ENCODE data around the gene KCNQ5.

KCNQ5 gene

DNA sequence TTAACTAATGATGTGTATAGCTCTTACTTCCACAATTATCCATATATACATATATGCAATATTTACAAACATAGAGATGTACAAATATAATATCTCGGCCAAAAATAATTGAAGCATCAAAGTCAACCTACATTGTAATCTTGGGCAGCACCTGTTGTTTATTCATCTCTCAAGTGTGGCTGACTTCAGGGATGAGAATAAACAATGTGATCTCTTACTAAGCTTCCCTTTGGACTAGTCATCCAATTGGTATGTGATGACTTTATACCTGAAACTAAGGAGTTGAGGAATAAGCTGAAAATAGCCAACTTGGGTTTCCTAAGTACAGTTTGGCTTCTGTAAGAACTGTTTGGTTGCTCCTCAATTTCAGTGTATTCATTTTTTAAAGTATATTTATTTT lies 346.8 kb downstream of the KCNQ5 start:
- H3K4me3 ChIP-seq (ENCODE audit: insufficient read depth, low read length, poor library complexity, severe bottlenecking): no peak overlapping the region
- H3K9ac ChIP-seq (ENCODE audit: low read length): no peak overlapping the region
- no peak overlapping the region for H2AFZ ChIP-seq (ENCODE audit: low read depth, low read length, severe bottlenecking)
- no peak overlapping the region for H3K4me2 ChIP-seq (ENCODE audit: low read depth, low read length, poor library complexity, severe bottlenecking)
- no peak overlapping the region for H3K27ac ChIP-seq (ENCODE audit: low read depth, low read length)
- H3K36me3 ChIP-seq (ENCODE audit: low read length): no peaks in the 10 kb centered on the region
- 0 out of 2 replicates have a peak, but pooled peaks cover 2% of the 10 kb centered on the region for H3F3A ChIP-seq (ENCODE audit: insufficient read depth)
- H3K27me3 ChIP-seq (ENCODE audit: low read length): no peaks in the 10 kb centered on the region
- no peaks in the 10 kb centered on the region for H3K9me2 ChIP-seq (replicated peaks; ENCODE audit: insufficient read depth, low read length)
- H4K20me1 ChIP-seq (ENCODE audit: low read depth, low read length): no peaks in the 10 kb centered on the region
- no peak for TF ChIP-seq EZH2phosphoT487 (conservative IDR thresholded peaks at IDR 0.05; ENCODE audit: low read length)
- TF ChIP-seq, protein P1, sequence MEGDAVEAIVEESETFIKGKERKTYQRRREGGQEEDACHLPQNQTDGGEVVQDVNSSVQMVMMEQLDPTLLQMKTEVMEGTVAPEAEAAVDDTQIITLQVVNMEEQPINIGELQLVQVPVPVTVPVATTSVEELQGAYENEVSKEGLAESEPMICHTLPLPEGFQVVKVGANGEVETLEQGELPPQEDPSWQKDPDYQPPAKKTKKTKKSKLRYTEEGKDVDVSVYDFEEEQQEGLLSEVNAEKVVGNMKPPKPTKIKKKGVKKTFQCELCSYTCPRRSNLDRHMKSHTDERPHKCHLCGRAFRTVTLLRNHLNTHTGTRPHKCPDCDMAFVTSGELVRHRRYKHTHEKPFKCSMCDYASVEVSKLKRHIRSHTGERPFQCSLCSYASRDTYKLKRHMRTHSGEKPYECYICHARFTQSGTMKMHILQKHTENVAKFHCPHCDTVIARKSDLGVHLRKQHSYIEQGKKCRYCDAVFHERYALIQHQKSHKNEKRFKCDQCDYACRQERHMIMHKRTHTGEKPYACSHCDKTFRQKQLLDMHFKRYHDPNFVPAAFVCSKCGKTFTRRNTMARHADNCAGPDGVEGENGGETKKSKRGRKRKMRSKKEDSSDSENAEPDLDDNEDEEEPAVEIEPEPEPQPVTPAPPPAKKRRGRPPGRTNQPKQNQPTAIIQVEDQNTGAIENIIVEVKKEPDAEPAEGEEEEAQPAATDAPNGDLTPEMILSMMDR (IDR thresholded peaks at IDR 0.05; ENCODE audit: insufficient read depth, low read length, poor library complexity, severe bottlenecking): no peak
- H3K79me2 ChIP-seq (ENCODE audit: insufficient read depth, low read length): no peaks in the 10 kb centered on the region; the same call in 1 of the 2 replicates
- H3K9me3 ChIP-seq (ENCODE audit: insufficient read depth, low read length): no peaks in the 10 kb centered on the region

DNA sequence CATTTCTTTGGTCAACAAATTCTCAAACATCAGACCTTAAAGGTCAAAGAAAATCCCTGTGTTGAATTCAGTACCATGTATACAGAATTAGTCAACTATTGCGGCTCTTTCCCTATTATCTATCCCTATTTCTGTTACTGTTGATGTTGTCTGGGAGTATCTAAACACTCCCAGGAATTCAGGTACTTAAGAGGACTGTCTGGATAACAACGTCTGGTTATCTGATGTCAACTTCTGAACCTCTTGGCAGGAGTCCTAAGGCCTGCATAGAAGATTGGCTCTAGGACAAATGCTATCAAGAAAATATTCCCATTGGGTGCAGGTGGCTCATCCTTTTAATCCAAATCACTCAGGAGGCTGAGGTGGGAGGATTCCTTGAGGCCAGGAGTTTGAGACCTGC lies 347.8 kb downstream of the KCNQ5 start:
- Histone ChIP-seq H3K27ac (ENCODE audit: low read depth, low read length) (no peak overlapping the region), H3K79me2 (ENCODE audit: insufficient read depth, low read length) (no peaks in the 10 kb centered on the region; the same call in 1 of the 2 replicates), H3K9me2 (replicated peaks; ENCODE audit: insufficient read depth, low read length) (no peaks in the 10 kb centered on the region), H3K9me3 (ENCODE audit: insufficient read depth, low read length) (no peaks in the 10 kb centered on the region), H3K4me3 (ENCODE audit: insufficient read depth, low read length, poor library complexity, severe bottlenecking) (no peak overlapping the region), H3K27me3 (ENCODE audit: low read length) (no peaks in the 10 kb centered on the region), H3F3A (ENCODE audit: insufficient read depth) (no peaks in the 10 kb centered on the region), H4K20me1 (ENCODE audit: low read depth, low read length) (no peaks in the 10 kb centered on the region), H3K4me2 (ENCODE audit: low read depth, low read length, poor library complexity, severe bottlenecking) (no peak overlapping the region), H3K9ac (ENCODE audit: low read length) (no peak overlapping the region), H3K36me3 (ENCODE audit: low read length) (no peaks in the 10 kb centered on the region), H2AFZ (ENCODE audit: low read depth, low read length, severe bottlenecking) (no peak overlapping the region)
- no peak for TF ChIP-seq EZH2phosphoT487 (conservative IDR thresholded peaks at IDR 0.05; ENCODE audit: low read length)
- TF ChIP-seq, protein P1 (IDR thresholded peaks at IDR 0.05; ENCODE audit: insufficient read depth, low read length, poor library complexity, severe bottlenecking): no peak

DNA sequence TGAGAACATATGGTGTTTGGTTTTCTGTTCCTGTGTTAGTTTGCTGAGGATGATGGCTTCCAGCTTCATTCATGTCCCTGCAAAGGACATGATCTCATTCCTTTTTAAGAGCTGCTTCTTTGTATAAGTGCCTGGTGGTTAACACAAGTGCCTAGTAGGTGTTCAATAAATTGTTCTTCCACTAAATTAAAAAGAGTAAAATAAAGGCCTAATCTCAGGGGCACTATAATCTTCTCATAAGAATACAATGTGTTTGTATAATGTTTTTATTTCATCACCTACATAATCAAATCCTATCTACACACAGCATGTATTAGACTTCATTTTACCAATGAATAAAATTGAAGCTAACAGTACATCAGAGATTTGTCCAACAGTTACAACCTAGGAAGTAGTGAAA lies 350.7 kb downstream of the KCNQ5 start:
- H3K79me2 ChIP-seq (ENCODE audit: insufficient read depth, low read length): no peaks in the 10 kb centered on the region; the same call in 1 of the 2 replicates
- no peaks in the 10 kb centered on the region for H3K9me2 ChIP-seq (replicated peaks; ENCODE audit: insufficient read depth, low read length)
- H3F3A ChIP-seq (ENCODE audit: insufficient read depth): no peaks in the 10 kb centered on the region
- H3K9me3 ChIP-seq (ENCODE audit: insufficient read depth, low read length): no peaks in the 10 kb centered on the region
- TF ChIP-seq EZH2phosphoT487 (conservative IDR thresholded peaks at IDR 0.05; ENCODE audit: low read length): no peak
- TF ChIP-seq, protein P1 (IDR thresholded peaks at IDR 0.05; ENCODE audit: insufficient read depth, low read length, poor library complexity, severe bottlenecking): no peak
- no peak overlapping the region for H3K27ac ChIP-seq (ENCODE audit: low read depth, low read length)
- no peak overlapping the region for H3K4me3 ChIP-seq (ENCODE audit: insufficient read depth, low read length, poor library complexity, severe bottlenecking)
- H4K20me1 ChIP-seq (ENCODE audit: low read depth, low read length): no peaks in the 10 kb centered on the region
- H3K27me3 ChIP-seq (ENCODE audit: low read length): no peaks in the 10 kb centered on the region
- H3K4me2 ChIP-seq (ENCODE audit: low read depth, low read length, poor library complexity, severe bottlenecking): no peak overlapping the region
- no peaks in the 10 kb centered on the region for H3K36me3 ChIP-seq (ENCODE audit: low read length)
- H3K9ac ChIP-seq (ENCODE audit: low read length): no peak overlapping the region
- no peak overlapping the region for H2AFZ ChIP-seq (ENCODE audit: low read depth, low read length, severe bottlenecking)

Measured in SU-DHL-6 (cell line).